SK-N-SH treated with all-trans-retinoic acid at 6 μM for 48 hours (cell line): ENCODE results near the gene ERI3.

Experiments
- ARNTL ChIP-seq: fragments of 450-650 bp; formaldehyde crosslinking; IDR thresholded peaks from 2 replicates; pipeline ENCODE4 v1.5.0; 2020; ENCODE audit warnings: low read depth, mild to moderate bottlenecking, moderate library complexity, borderline replicate concordance
- BACH2 ChIP-seq: fragments of 250-450 bp; sonication (Bioruptor Pico); IDR thresholded peaks from 2 replicates; pipeline ENCODE4 v1.9.0; 2021; ENCODE audit warnings: mild to moderate bottlenecking, borderline replicate concordance
- CSDC2 ChIP-seq: fragments of 250-450 bp; sonication (Bioruptor Pico); IDR thresholded peaks from 2 replicates; pipeline ENCODE4 v1.5.0; 2020; ENCODE audit warnings: mild to moderate bottlenecking, moderate library complexity
- ISL1 ChIP-seq: fragments of 250-450 bp; sonication (Bioruptor Pico); IDR thresholded peaks from 2 replicates; pipeline ENCODE4 v2.1.2; 2022; ENCODE audit warnings: mild to moderate bottlenecking, moderate library complexity
- TCF4 ChIP-seq: fragments of 250-450 bp; sonication (Bioruptor Pico); IDR thresholded peaks from 2 replicates; pipeline ENCODE4 v1.8.0; 2021; ENCODE audit warnings: mild to moderate bottlenecking, moderate library complexity, borderline replicate concordance
- TOX ChIP-seq: fragments of 250-450 bp; sonication (Bioruptor Pico); IDR thresholded peaks from 2 replicates; pipeline ENCODE4 v1.8.0; 2021; ENCODE audit warnings: mild to moderate bottlenecking, moderate library complexity, borderline replicate concordance
- ZFP3 ChIP-seq: fragments of 250-450 bp; sonication (Bioruptor Pico); IDR thresholded peaks from 2 replicates; pipeline ENCODE4 v1.5.0; 2020; ENCODE audit warnings: mild to moderate bottlenecking, moderate library complexity
- ZFP30 ChIP-seq: fragments of 450-650 bp; formaldehyde crosslinking; IDR thresholded peaks from 2 replicates; pipeline ENCODE4 v1.5.0; 2022; ENCODE audit warnings: mild to moderate bottlenecking, moderate library complexity
- ZNF565 ChIP-seq: fragments of 450-650 bp; formaldehyde crosslinking; conservative IDR thresholded peaks from 2 replicates; pipeline ENCODE4 v1.5.0; 2020; ENCODE audit warnings: low read depth, mild to moderate bottlenecking, moderate library complexity
- ZNF70 ChIP-seq: fragments of 450-650 bp; formaldehyde crosslinking; IDR thresholded peaks from 2 replicates; pipeline ENCODE4 v1.5.0; 2020; ENCODE audit warnings: mild to moderate bottlenecking, moderate library complexity
- TF ChIP-seq, protein P1 (sequence below): fragments of 250-450 bp; sonication (Bioruptor Pico); IDR thresholded peaks from 2 replicates; pipeline ENCODE4 v1.8.0; 2020; ENCODE audit warnings: mild to moderate bottlenecking, moderate library complexity, borderline replicate concordance
- TF ChIP-seq, protein P2 (sequence below): fragments of 250-450 bp; sonication (Bioruptor Pico); IDR thresholded peaks from 2 replicates; pipeline ENCODE4 v1.5.1; 2021; ENCODE audit warnings: mild to moderate bottlenecking, moderate library complexity
- TF ChIP-seq, protein P3 (sequence below): fragments of 250-450 bp; sonication (Bioruptor Pico); IDR thresholded peaks from 2 replicates; pipeline ENCODE4 v1.5.1; 2020; ENCODE audit warnings: low read depth, mild to moderate bottlenecking, moderate library complexity

DNA sequence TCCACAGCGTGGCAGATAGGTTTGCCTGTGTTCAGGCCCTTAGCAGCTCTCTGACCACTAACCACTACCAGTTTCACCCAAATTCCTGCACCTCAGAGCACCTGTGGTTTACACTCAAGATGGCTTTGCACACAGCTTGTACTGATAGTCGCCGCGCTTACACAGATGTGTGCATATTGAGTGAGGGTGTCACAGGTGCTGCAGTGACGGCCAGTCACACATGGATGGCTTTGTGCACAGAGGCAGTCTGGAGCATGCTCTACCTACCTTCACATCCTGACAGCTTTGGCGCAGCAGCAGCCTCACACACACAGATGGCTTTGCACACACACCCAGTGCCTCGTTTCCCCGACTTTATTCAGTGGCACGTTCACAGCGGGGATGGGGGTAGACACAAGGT lies 134.3 kb downstream of the ERI3 start:
- TF ChIP-seq ZFP30 (CRISPR knock-in tag) (no peak), ZNF565 (CRISPR knock-in tag) (no peak), BACH2 (CRISPR knock-in tag) (no peak), TOX (CRISPR knock-in tag) (no peak), TCF4 (no peak), ZNF70 (CRISPR knock-in tag) (no peak), CSDC2 (CRISPR knock-in tag) (no peak), ISL1 (no peak), ZFP3 (CRISPR knock-in tag) (no peak), ARNTL (CRISPR knock-in tag) (no peak)
- TF ChIP-seq, protein P1, sequence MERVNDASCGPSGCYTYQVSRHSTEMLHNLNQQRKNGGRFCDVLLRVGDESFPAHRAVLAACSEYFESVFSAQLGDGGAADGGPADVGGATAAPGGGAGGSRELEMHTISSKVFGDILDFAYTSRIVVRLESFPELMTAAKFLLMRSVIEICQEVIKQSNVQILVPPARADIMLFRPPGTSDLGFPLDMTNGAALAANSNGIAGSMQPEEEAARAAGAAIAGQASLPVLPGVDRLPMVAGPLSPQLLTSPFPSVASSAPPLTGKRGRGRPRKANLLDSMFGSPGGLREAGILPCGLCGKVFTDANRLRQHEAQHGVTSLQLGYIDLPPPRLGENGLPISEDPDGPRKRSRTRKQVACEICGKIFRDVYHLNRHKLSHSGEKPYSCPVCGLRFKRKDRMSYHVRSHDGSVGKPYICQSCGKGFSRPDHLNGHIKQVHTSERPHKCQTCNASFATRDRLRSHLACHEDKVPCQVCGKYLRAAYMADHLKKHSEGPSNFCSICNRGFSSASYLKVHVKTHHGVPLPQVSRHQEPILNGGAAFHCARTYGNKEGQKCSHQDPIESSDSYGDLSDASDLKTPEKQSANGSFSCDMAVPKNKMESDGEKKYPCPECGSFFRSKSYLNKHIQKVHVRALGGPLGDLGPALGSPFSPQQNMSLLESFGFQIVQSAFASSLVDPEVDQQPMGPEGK (CRISPR knock-in tag) = no peak
- TF ChIP-seq, protein P2, sequence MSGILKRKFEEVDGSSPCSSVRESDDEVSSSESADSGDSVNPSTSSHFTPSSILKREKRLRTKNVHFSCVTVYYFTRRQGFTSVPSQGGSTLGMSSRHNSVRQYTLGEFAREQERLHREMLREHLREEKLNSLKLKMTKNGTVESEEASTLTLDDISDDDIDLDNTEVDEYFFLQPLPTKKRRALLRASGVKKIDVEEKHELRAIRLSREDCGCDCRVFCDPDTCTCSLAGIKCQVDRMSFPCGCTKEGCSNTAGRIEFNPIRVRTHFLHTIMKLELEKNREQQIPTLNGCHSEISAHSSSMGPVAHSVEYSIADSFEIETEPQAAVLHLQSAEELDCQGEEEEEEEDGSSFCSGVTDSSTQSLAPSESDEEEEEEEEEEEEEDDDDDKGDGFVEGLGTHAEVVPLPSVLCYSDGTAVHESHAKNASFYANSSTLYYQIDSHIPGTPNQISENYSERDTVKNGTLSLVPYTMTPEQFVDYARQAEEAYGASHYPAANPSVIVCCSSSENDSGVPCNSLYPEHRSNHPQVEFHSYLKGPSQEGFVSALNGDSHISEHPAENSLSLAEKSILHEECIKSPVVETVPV (CRISPR knock-in tag) = no peak
- TF ChIP-seq, protein P3, sequence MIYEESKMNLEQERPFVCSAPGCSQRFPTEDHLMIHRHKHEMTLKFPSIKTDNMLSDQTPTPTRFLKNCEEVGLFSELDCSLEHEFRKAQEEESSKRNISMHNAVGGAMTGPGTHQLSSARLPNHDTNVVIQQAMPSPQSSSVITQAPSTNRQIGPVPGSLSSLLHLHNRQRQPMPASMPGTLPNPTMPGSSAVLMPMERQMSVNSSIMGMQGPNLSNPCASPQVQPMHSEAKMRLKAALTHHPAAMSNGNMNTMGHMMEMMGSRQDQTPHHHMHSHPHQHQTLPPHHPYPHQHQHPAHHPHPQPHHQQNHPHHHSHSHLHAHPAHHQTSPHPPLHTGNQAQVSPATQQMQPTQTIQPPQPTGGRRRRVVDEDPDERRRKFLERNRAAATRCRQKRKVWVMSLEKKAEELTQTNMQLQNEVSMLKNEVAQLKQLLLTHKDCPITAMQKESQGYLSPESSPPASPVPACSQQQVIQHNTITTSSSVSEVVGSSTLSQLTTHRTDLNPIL = no peak
